Measurements from ENCODE around the gene FBXO3. TPM values are rescaled to one million over a fixed set of nuclear protein-coding genes. Genes with fewer than 3 reads are reported as not detected.

FBXO3 gene
- total RNA-seq, 1 donor from 2014 or later, result 28.7 TPM

GRCh38 chr11:33696411-33696810 lies 77.9 kb downstream of the FBXO3 start:
- H3K36me3 Mint-ChIP-seq, result no peaks in the 10 kb centered on the region
- TF ChIP-seq, protein P1, sequence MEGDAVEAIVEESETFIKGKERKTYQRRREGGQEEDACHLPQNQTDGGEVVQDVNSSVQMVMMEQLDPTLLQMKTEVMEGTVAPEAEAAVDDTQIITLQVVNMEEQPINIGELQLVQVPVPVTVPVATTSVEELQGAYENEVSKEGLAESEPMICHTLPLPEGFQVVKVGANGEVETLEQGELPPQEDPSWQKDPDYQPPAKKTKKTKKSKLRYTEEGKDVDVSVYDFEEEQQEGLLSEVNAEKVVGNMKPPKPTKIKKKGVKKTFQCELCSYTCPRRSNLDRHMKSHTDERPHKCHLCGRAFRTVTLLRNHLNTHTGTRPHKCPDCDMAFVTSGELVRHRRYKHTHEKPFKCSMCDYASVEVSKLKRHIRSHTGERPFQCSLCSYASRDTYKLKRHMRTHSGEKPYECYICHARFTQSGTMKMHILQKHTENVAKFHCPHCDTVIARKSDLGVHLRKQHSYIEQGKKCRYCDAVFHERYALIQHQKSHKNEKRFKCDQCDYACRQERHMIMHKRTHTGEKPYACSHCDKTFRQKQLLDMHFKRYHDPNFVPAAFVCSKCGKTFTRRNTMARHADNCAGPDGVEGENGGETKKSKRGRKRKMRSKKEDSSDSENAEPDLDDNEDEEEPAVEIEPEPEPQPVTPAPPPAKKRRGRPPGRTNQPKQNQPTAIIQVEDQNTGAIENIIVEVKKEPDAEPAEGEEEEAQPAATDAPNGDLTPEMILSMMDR (IDR thresholded peaks at IDR 0.05; ENCODE audit: unreplicated experiment), result no peak
- H3K9me3 Mint-ChIP-seq, result no peaks in the 10 kb centered on the region
- peaks cover 19% of the 10 kb centered on the region for H3K27me3 Mint-ChIP-seq (ENCODE audit: low read depth)
- no peak overlapping the region for H3K4me3 Mint-ChIP-seq
- H3K4me1 Mint-ChIP-seq, result peaks cover 27% of the 10 kb centered on the region
- H3K27ac Mint-ChIP-seq, result no peak overlapping the region
- DNase-seq (ENCODE audit: low spot score in 2 of 2, unreplicated experiment in 2 of 2), result no peak

- Mint-ChIP-seq H3K4me3 (no peak overlapping the region), H3K36me3 (no peaks in the 10 kb centered on the region), H3K9me3 (no peaks in the 10 kb centered on the region), H3K27ac (no peak overlapping the region), H3K4me1 (peaks cover 35% of the 10 kb centered on the region), H3K27me3 (ENCODE audit: low read depth) (peaks cover 19% of the 10 kb centered on the region)
- no peak for DNase-seq (ENCODE audit: low spot score in 2 of 2, unreplicated experiment in 2 of 2)
- TF ChIP-seq, protein P1 (IDR thresholded peaks at IDR 0.05; ENCODE audit: unreplicated experiment), result no peak
These were observed 79.2 kb downstream of the FBXO3 start for GRCh38 chr11:33695051-33695566.

- Mint-ChIP-seq H3K27ac (no peak overlapping the region), H3K9me3 (no peaks in the 10 kb centered on the region), H3K27me3 (ENCODE audit: low read depth) (peaks cover 15% of the 10 kb centered on the region), H3K4me1 (peaks cover 32% of the 10 kb centered on the region), H3K36me3 (no peaks in the 10 kb centered on the region), H3K4me3 (no peak overlapping the region)
- no peak for DNase-seq (ENCODE audit: low spot score in 2 of 2, unreplicated experiment in 2 of 2)
- TF ChIP-seq, protein P1 (IDR thresholded peaks at IDR 0.05; ENCODE audit: unreplicated experiment), result no peak
These were observed 79.8 kb downstream of the FBXO3 start for GRCh38 chr11:33694346-33695050.

GRCh38 chr11:33692541-33692940 lies 81.8 kb downstream of the FBXO3 start:
- no peaks in the 10 kb centered on the region for H3K9me3 Mint-ChIP-seq
- no peak for DNase-seq (ENCODE audit: low spot score in 2 of 2, unreplicated experiment in 2 of 2)
- H3K4me1 Mint-ChIP-seq, result peaks cover 32% of the 10 kb centered on the region
- no peak overlapping the region for H3K27ac Mint-ChIP-seq
- no peaks in the 10 kb centered on the region for H3K36me3 Mint-ChIP-seq
- H3K4me3 Mint-ChIP-seq, result no peak overlapping the region
- H3K27me3 Mint-ChIP-seq (ENCODE audit: low read depth), result peaks cover 10% of the 10 kb centered on the region
- TF ChIP-seq, protein P1 (IDR thresholded peaks at IDR 0.05; ENCODE audit: unreplicated experiment), result no peak

DNA sequence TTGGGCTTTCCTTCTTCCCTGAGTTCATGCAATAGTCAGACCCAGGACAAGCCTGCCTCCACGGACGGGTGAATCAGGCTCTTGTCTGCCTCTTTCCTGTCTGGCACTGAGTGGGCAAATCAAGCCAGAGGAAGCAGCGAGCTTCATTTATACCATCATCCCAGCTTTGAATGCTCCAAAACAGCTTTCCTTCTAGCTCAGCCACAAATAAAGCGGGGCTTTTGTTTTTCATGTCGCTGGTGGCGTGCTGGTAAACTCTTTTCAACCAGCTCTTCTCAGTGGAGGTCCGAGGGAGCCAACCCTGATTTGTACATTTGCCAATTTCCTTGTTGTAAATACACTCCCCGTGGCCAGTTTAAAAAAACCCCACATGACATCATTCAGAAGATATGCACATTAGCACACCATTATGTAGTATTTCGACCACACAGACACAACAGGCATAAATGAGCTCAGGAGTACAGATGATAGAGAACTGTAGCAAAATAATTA lies 82.3 kb downstream of the FBXO3 start:
- no peak for DNase-seq (ENCODE audit: low spot score in 2 of 2, unreplicated experiment in 2 of 2)
- peak overlapping the region; percentile 91 for H3K27ac Mint-ChIP-seq
- H3K4me3 Mint-ChIP-seq, result no peak overlapping the region
- no peaks in the 10 kb centered on the region for H3K36me3 Mint-ChIP-seq
- TF ChIP-seq, protein P1 (IDR thresholded peaks at IDR 0.05; ENCODE audit: unreplicated experiment), result no peak
- peaks cover 8% of the 10 kb centered on the region for H3K27me3 Mint-ChIP-seq (ENCODE audit: low read depth)
- H3K9me3 Mint-ChIP-seq, result no peaks in the 10 kb centered on the region
- H3K4me1 Mint-ChIP-seq, result peaks cover 32% of the 10 kb centered on the region
